GM18508 (cell line): ENCODE data around the gene SLC5A5.

Experiments used
- ATAC-seq: cut with Tn5 transposase; IDR thresholded peaks from one replicate; pipeline ENCODE4 v1.9.1; 2021; ENCODE audit warnings: moderate number of reproducible peaks; ENCODE audit not compliant: insufficient read depth, unreplicated experiment

Gene SLC5A5

GRCh38 chr19:17871878-17872250 is at the start of gene SLC5A5:
Gene SLC5A5 (plus strand): TSS chr19:17871945. CDS start chr19:17872320, 375 bp downstream.
- no peak for ATAC-seq

- ATAC-seq, result no peak
Measured at GRCh38 chr19:17824339-17824738, 47.4 kb upstream of the SLC5A5 start.

- ATAC-seq, result no peak
Measured at GRCh38 chr19:17826508-17827056, 45.2 kb upstream of the SLC5A5 start.

GRCh38 chr19:17829855-17830566 is 41.7 kb upstream of the SLC5A5 start:
- ATAC-seq, result no peak

- no peak for ATAC-seq
Measured at GRCh38 chr19:17830567-17831418, 41.0 kb upstream of the SLC5A5 start.

GRCh38 chr19:17831419-17831888 is 40.3 kb upstream of the SLC5A5 start:
- ATAC-seq, result no peak

- ATAC-seq, result no peak
Measured at GRCh38 chr19:17832443-17833208, 39.1 kb upstream of the SLC5A5 start.

- no peak for ATAC-seq
Measured at GRCh38 chr19:17834350-17835181, 37.2 kb upstream of the SLC5A5 start.

- no peak for ATAC-seq
Measured at GRCh38 chr19:17835182-17836006, 36.4 kb upstream of the SLC5A5 start.

GRCh38 chr19:17836530-17836929 is 35.2 kb upstream of the SLC5A5 start:
- ATAC-seq, result no peak

GRCh38 chr19:17837972-17838371 is 33.8 kb upstream of the SLC5A5 start:
- no peak for ATAC-seq

GRCh38 chr19:17840019-17840418 is 31.7 kb upstream of the SLC5A5 start:
- ATAC-seq, result no peak

GRCh38 chr19:17841371-17841809 is 30.4 kb upstream of the SLC5A5 start:
- no peak for ATAC-seq

GRCh38 chr19:17841810-17842662 is 29.7 kb upstream of the SLC5A5 start:
- no peak for ATAC-seq

GRCh38 chr19:17842663-17843291 is 29.0 kb upstream of the SLC5A5 start:
- ATAC-seq, result no peak

GRCh38 chr19:17843292-17843827 is 28.4 kb upstream of the SLC5A5 start:
- ATAC-seq, result no peak

- no peak for ATAC-seq
Measured at GRCh38 chr19:17843908-17844490, 27.7 kb upstream of the SLC5A5 start.
